ENCODE results near the gene GJA3.

- TF ChIP-seq, protein P1, sequence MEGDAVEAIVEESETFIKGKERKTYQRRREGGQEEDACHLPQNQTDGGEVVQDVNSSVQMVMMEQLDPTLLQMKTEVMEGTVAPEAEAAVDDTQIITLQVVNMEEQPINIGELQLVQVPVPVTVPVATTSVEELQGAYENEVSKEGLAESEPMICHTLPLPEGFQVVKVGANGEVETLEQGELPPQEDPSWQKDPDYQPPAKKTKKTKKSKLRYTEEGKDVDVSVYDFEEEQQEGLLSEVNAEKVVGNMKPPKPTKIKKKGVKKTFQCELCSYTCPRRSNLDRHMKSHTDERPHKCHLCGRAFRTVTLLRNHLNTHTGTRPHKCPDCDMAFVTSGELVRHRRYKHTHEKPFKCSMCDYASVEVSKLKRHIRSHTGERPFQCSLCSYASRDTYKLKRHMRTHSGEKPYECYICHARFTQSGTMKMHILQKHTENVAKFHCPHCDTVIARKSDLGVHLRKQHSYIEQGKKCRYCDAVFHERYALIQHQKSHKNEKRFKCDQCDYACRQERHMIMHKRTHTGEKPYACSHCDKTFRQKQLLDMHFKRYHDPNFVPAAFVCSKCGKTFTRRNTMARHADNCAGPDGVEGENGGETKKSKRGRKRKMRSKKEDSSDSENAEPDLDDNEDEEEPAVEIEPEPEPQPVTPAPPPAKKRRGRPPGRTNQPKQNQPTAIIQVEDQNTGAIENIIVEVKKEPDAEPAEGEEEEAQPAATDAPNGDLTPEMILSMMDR (IDR thresholded peaks at IDR 0.05): no peak
- TF ChIP-seq POLR2A (IDR thresholded peaks at IDR 0.05): no peak
Observed at GRCh38 chr13:20175406-20175794, 14.5 kb upstream of the GJA3 start.
